ENCODE results near the gene ITPR3.

ITPR3 gene

DNA sequence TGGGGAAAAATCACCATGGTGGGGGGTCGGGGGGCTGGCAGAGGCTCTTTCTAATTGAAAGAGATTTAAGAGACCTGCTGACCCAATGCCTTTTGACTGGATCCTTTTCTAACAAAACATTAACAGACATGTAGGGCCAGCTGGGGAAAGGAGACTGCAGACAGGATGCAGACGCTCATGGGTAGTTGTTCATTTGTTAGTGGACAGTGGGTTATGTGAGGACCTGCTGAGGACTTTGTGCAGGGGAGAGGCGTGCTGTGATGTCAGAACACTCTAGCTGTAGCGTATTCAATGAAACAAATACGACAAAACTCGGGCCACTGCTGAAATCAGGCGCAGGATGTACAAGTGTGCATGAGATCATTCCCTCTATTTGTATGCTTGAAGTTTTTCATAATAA, 124.4 kb downstream of the ITPR3 start:
- Histone ChIP-seq H3K4me3 (ENCODE audit: low read depth, low read length) (no peak overlapping the region), H2AFZ (ENCODE audit: low read length, unreplicated experiment) (no peak overlapping the region), H3K27ac (ENCODE audit: low read depth, low read length) (no peak overlapping the region), H3K27me3 (ENCODE audit: insufficient read depth, low read length) (peaks cover 13% of the 10 kb centered on the region; the same call in 1 of the 2 replicates), H3K4me1 (ENCODE audit: control insufficient read depth, insufficient read depth, low read length, unreplicated experiment) (peaks cover 18% of the 10 kb centered on the region), H3K36me3 (ENCODE audit: insufficient read depth, low read length) (no peaks in the 10 kb centered on the region), H3K79me2 (ENCODE audit: control insufficient read depth, insufficient read depth, low read length, unreplicated experiment) (no peaks in the 10 kb centered on the region)

Measured in ACC112 (cell line).